GM18498 (cell line): ENCODE data around the gene ARPP19.
A peak's percentile ranks its signal among the peaks of the same experiment; 100 is the strongest.
"Not testable (repeated sequence)": the region's sequence is repeated elsewhere in the genome, so short reads cannot be mapped to it uniquely, and the experiment has no call there.

Experiments used
- ATAC-seq: cut with Tn5 transposase; IDR thresholded peaks from one replicate; pipeline ENCODE4 v1.9.1; 2021; ENCODE audit warnings: mild to moderate bottlenecking, moderate library complexity; ENCODE audit not compliant: unreplicated experiment

Gene ARPP19

GRCh38 chr15:52551762-52552161 lies 17.1 kb downstream of the ARPP19 start:
- ATAC-seq, result no peak

GRCh38 chr15:52551186-52551585 lies 17.6 kb downstream of the ARPP19 start:
- ATAC-seq, result not testable (repeated sequence)

- no peak for ATAC-seq
Measured at GRCh38 chr15:52546031-52546751, 22.6 kb downstream of the ARPP19 start.

- ATAC-seq, result no peak
Measured at GRCh38 chr15:52540374-52541012, 28.3 kb downstream of the ARPP19 start.

GRCh38 chr15:52537459-52537858 lies 31.4 kb downstream of the ARPP19 start:
- no peak for ATAC-seq

- no peak for ATAC-seq
Measured at GRCh38 chr15:52532427-52532826, 36.4 kb downstream of the ARPP19 start.

- ATAC-seq, result no peak
Measured at GRCh38 chr15:52529940-52530339, 38.9 kb downstream of the ARPP19 start.

- peak; percentile 5 for ATAC-seq
Measured at GRCh38 chr15:52529341-52529924, 39.4 kb downstream of the ARPP19 start.

- peak; percentile 84 for ATAC-seq
Measured at GRCh38 chr15:52528564-52529340, 40.1 kb downstream of the ARPP19 start, which contains the start of gene MYO5A. TSS of gene MYO5A (minus strand) at chr15:52528880. CDS start at chr15:52528806, 74 bp downstream.

GRCh38 chr15:52527911-52528563 lies 40.8 kb downstream of the ARPP19 start:
- ATAC-seq, result peak; percentile 1

- ATAC-seq, result no peak
Measured at GRCh38 chr15:52527196-52527910, 41.5 kb downstream of the ARPP19 start.

GRCh38 chr15:52524223-52525136 lies 44.4 kb downstream of the ARPP19 start:
- ATAC-seq, result no peak

GRCh38 chr15:52523647-52524046 lies 45.2 kb downstream of the ARPP19 start:
- no peak for ATAC-seq

- no peak for ATAC-seq
Measured at GRCh38 chr15:52523192-52523591, 45.6 kb downstream of the ARPP19 start.

GRCh38 chr15:52521682-52522081 lies 47.1 kb downstream of the ARPP19 start:
- ATAC-seq, result no peak

- no peak for ATAC-seq
Measured at GRCh38 chr15:52520421-52520820, 48.4 kb downstream of the ARPP19 start.

GRCh38 chr15:52518487-52519371 lies 50.1 kb downstream of the ARPP19 start:
- ATAC-seq, result no peak

GRCh38 chr15:52517014-52517413 lies 51.8 kb downstream of the ARPP19 start:
- no peak for ATAC-seq
